ENCODE data around the gene IFI27L1. TPM values are rescaled to one million over a fixed set of nuclear protein-coding genes. Genes with fewer than 3 reads are reported as not detected.
A peak's percentile ranks its signal among the peaks of the same experiment; 100 is the strongest.

The IFI27L1 gene
- total RNA-seq (2014; rRNA removed; shearing (Covaris generic); ENCODE audit: low replicate concordance): 6.6 and 21.8 TPM in 2 replicates

DNA sequence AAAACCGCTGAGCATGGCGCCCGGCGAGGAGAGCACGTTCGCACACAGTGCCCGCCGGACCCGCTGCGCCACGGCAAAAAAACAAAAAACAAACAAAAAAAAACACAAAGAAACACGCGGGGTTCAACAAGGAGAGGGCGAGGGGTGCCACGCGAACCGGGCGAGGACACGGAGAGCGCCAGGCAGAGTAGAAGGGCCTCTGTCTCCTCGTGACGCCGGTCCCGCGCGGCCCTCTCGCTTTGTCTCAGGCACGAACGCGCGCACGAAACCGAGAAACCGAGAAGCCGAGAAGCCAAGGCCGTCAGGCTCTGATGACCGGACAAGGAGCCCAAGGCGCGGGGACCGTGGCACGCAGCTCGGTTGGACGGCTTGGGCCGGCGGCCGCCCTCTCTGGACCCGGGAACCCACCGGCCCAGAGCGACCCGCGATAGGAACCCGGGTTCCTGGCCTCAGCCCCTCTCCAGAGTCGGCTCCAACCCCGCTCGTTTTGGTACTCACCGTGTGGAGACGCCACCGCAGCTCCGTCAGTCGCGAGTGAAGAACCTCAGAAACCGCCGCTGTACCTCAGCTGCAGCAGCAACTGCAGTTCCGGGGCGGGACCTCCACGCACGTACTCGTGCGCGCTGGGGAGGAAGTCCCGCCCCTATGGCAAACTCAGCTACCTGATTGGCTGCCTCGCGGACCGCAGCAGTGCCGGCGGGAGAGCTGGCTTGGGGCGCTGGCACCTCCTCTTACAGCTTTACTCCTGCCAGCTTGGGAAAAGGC lies at the start of gene IFI27L1, which contains the start of gene DDX24:
Gene IFI27L1 (plus strand): TSS at position 690 of the 765 bp plus-strand sequence. CDS start 15,628 bp downstream, outside the sequence.
Gene DDX24 (minus strand): TSS at position 582 of the 765 bp plus-strand sequence. CDS start 1,460 bp downstream, outside the sequence.
- in situ Hi-C loops (cut with HindIII; ENCODE audit: low pct_unique_long_range_greater_than_20kb, low sequenced_read_pairs): no loop called here
- peak; percentile 83 for DNase-seq (ENCODE audit: low read depth)

DNA sequence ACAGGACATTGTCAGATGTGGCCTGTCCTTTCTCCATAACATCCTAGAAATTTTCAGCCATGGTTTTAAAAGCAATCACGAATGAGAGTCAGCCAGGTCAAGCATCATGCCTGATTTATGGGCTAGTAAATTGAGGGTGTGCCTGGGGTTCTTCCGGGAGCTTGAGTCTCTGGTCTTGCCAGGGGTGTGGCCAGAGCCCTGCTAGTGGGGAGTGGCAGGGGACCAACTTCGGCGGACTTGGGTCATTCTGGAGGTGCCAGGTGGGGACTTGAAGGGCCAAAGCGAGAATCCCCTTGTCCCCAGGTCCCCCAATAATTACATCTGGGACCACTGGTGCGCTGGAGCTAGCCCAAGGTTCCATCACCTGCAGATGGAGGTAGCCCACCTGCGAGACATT lies 49.2 kb upstream of the IFI27L1 start:
- in situ Hi-C loops (cut with HindIII; ENCODE audit: low pct_unique_long_range_greater_than_20kb, low sequenced_read_pairs): no loop called here
- no peak for DNase-seq (ENCODE audit: low read depth)

- in situ Hi-C loops (cut with HindIII; ENCODE audit: low pct_unique_long_range_greater_than_20kb, low sequenced_read_pairs): no loop called here
- DNase-seq (ENCODE audit: low read depth): no peak
Observed at GRCh38 chr14:94034886-94035285, 46.2 kb upstream of the IFI27L1 start.

DNA sequence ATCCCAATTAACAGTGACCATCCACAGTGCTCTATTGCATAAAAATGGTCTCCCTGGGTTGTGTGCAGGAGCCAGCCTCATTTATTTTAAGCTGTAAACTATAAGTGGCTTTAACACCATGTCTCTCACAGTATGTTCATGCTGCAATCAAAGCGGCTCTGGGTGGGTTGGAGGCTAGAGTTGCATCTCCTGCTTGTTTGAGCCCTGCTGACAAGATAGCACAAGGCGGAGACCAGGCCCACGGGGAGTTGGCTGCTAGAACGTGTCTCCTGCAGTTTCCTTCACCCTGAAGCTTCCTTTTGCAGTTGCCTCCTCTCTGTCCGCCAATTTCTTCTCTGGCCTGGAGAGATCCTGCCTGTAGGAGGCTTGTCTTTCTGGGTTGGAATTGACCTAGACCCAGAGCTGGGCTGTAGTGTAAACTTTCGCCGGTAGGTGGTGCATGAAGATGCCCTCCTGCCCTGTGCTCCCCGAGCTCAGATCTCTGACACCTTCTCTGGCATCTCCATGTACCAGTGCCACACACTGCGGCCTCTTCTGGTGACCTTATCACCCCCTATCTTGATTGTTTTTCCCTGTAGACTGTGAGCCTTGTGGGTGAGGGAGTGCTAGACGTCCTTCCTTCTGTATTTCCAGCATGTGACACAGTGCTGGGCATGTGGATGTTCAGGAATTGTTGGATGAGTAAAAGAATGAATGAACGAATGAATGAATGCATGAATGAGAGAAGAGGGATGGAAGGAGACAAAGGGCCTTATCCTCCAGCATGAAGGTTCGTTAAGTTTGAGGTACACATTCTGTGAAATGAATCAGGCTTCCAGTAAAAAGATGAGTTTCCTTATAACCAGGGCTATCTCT lies 44.6 kb upstream of the IFI27L1 start:
- in situ Hi-C loops (cut with HindIII; ENCODE audit: low pct_unique_long_range_greater_than_20kb, low sequenced_read_pairs): no loop called here
- DNase-seq (ENCODE audit: low read depth): peak; percentile 35

DNA sequence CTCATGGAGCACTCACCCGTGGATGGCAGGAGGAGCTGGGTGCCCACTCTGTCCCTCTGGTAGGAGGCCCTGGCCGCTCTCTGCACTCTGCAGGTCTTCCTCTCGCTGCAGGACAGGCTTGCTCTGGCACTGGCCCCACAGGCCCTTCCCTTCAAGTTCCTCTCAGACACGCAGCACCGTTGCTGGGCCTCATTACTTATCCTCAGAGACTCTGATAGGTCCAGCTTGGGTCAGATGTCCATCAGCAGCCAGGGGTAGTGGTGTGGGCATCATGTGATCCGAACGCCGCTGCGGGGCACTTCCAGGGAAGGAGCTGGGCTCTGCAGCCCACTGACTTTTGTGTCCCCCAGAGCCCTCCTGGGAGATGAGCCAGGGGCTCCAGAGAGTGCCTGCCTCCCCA lies 43.2 kb upstream of the IFI27L1 start:
- in situ Hi-C loops (cut with HindIII; ENCODE audit: low pct_unique_long_range_greater_than_20kb, low sequenced_read_pairs): no loop called here

GRCh38 chr14:94038510-94038909 lies 42.6 kb upstream of the IFI27L1 start:
- DNase-seq (ENCODE audit: low read depth): no peak
- in situ Hi-C loops (cut with HindIII; ENCODE audit: low pct_unique_long_range_greater_than_20kb, low sequenced_read_pairs): no loop called here

More for the DNA sequence above, 43.2 kb upstream of the IFI27L1 start:
- no peak for DNase-seq (ENCODE audit: low read depth)

DNA sequence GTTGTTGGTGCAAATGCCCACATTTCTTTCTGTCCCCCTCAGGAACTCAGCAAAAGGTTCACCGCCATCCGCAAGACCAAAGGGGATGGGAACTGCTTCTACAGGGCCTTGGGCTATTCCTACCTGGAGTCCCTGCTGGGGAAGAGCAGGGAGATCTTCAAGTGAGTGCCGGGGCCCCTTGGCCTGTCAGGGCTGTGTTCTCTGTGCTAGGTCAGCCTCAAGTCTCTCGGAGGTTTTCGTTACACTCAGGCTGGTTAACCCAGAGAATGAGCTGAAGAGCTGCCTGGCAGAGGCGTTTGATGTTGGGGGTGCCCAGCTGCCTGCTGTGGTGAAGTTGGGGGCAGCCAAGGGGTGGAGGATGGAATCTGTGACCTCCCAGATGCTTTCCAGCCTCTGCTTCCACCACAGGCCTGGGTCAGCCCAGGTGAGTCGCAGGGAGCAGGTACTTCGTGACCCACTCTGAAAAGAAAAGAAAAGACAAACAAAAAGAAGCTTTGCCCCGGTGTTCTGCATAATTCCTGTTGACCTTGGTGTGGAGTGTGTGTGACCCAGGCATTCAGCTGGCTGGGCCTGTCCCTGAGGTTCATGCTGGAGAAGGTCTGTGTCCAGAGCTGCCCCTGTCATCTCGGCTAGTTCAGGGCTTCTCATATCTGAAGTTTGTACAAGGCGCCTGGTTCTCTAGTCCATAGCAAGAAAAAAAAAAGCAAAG lies 42.0 kb upstream of the IFI27L1 start:
- no peak for DNase-seq (ENCODE audit: low read depth)
- in situ Hi-C loops (cut with HindIII; ENCODE audit: low pct_unique_long_range_greater_than_20kb, low sequenced_read_pairs): no loop called here

DNA sequence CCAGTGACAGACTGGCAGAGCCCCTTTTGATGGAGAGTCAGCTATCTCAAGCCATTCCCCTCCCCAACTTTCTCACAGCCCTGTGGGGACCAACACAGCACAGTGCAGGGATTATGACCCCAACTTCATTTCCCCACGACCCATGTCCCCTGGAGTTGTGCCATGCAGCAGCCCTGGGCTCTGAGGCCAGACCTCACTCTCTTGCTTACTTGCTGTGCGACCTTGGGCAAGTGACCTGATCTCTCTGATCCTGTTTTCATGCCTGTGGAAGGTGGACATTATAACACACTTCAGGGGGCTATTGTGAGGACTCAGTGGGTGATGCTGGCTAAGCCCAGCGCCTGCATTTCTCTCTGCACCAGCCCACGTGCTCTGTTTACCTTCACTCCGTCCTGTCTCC lies 40.9 kb upstream of the IFI27L1 start:
- in situ Hi-C loops (cut with HindIII; ENCODE audit: low pct_unique_long_range_greater_than_20kb, low sequenced_read_pairs): no loop called here
- DNase-seq (ENCODE audit: low read depth): no peak

GRCh38 chr14:94040796-94041195 lies 40.3 kb upstream of the IFI27L1 start:
- in situ Hi-C loops (cut with HindIII; ENCODE audit: low pct_unique_long_range_greater_than_20kb, low sequenced_read_pairs): no loop called here
- no peak for DNase-seq (ENCODE audit: low read depth)

DNA sequence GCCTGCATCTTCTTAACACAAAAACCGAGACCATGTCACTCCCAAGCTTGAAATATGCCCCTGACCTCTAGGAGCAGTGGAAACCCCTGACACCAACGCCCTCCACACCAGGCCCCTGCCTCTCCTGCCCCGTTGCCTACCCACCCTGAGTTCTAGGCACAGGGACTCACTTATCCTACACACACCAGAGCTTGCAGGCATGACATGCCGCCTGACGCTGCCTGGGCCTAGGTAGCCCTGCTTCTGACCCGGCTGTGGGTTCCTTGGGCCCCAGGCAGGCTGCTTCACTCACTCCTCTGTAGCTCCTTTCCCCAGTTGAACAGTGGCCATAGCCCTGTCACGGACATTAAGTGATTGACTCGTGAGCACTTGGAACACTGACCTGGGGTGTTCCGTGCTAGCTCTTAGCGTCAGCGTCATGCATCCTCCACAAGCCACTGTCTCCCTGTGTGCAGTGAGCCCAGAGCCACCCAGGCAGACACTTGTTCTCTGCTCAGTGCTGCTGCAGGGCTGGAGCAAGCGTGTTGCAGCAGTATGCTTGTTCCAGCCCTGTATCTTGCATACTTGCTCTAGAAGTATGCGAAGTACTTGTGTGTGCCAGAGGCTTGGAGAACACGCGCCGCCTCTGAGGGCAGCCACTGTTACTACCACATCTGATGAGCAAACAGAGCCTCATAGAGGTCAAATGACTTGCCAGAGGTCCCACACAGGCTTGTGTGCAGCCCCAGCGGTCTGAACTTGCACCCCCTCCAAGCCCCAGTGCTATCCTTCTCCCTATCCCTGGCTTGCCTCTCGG lies 39.4 kb upstream of the IFI27L1 start:
- DNase-seq (ENCODE audit: low read depth): no peak
- in situ Hi-C loops (cut with HindIII; ENCODE audit: low pct_unique_long_range_greater_than_20kb, low sequenced_read_pairs): no loop called here

DNA sequence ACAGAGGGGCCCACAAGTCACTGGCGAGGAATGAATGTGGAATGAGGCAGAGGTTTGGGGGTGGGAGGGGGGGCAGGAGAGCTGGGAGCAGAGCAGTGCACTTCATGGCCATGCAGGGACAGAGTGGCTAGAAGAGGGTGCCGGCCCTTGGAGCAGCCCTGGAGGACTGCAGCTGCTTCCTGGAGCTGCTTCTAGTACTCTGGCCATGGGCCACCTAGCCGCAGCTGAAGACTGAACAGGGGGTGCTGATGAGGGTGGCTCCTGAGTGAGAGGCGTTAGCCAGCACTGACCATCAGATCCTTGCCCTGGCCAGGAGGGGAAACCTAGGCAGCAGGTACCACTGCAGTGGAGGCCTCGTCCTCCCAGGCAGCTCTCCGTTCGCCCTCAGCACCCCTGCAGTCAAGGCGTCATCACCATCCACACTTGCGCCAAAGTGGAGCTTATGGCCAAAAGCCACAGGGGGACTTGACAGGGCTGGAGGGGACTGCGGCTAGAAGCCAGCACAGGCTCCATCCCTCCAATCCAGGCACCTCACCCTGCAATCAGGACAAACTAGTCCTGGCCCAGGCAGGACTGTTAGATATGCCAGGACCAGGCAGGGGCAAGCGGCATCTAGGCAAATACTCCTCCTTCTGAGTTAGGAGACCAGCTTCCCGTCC lies 38.5 kb upstream of the IFI27L1 start:
- DNase-seq (ENCODE audit: low read depth): no peak
- in situ Hi-C loops (cut with HindIII; ENCODE audit: low pct_unique_long_range_greater_than_20kb, low sequenced_read_pairs): no loop called here

DNA sequence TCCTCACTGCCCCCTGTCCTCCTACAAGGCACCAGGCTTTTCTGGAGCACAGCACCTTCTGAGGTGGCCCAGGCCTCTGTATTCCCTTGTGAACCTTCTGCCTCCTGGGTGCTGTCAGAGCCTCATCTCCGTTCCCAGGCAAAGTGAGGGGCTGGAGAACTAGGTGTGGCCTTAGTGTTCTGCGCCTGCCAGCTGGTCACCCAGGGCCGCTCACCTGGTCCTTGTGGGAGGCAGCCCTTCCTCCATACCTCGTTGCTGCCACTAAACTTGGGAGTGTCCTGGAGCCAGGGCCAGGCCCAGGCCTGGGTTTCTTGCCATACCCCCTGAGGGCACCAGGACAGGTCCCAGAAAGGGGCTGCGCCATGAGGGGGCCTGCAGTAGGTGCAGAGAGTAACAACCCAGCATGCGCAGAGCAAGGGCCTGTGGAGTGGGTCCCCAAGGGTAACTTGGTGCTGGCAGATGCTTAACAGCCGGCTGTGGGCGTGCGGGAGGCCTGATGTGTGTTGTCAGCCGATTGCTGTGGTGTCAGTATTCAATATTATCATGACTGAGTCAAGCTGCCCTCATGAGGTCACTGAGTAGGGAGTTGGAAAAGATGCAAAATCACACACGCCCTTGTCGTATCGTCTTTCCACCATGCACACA lies 37.9 kb upstream of the IFI27L1 start:
- DNase-seq (ENCODE audit: low read depth): no peak
- in situ Hi-C loops (cut with HindIII; ENCODE audit: low pct_unique_long_range_greater_than_20kb, low sequenced_read_pairs): no loop called here

DNA sequence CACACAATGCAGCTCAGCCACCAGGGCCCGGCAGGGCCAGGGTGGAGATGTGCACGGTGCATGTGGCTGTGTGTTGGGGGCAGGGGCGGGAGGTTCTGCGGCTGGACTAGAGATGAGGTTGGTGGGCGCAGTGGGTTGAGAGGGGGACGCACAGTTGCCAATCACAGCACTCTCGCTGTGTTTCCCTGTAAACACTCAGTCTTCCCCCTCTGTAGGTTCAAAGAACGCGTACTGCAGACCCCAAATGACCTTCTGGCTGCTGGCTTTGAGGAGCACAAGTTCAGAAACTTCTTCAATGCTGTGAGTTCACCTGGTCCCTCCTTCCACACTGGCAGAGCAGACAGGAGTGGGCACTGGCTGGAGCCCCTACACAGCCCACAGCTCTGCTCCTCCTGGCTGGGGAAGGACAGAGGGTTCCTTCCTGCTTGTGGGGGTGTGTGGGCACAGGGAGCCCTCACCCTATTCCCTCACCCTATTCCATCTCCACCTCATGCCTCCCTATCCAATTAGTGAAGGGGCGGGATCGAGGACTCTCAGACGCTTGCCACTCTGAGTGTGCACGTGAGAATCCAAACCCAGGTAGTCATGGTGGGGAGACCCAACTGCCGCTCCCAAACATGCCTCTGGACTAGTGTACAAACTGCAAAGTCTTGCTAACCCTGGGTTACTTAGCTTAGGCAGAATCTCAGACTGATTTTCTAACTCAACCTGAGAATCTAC lies 37.2 kb upstream of the IFI27L1 start:
- in situ Hi-C loops (cut with HindIII; ENCODE audit: low pct_unique_long_range_greater_than_20kb, low sequenced_read_pairs): no loop called here
- DNase-seq (ENCODE audit: low read depth): no peak

DNA sequence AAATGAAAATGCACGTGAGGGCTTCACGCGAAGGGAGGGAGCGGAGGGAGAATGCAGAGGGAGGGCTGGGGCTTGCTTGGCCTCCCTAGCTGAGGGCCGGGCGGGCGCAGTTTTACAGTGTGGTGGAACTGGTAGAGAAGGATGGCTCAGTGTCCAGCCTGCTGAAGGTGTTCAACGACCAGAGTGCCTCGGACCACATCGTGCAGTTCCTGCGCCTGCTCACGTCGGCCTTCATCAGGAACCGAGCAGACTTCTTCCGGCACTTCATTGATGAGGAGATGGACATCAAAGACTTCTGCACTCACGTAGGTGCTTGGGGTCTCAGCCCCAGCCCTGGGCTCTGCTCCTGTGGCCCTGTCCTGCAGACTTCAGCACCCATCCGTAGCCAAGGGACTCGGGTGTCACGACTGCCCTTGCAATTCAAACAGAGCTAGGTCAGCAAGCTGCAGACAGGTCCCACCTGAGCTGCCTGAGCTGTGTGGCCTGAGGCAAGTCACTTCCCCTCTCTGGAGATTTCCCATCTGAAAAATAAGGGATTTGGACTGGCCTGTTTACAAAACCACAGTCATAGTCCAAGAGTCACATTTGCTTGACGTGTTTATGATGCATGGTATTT lies 36.5 kb upstream of the IFI27L1 start:
- no peak for DNase-seq (ENCODE audit: low read depth)
- in situ Hi-C loops (cut with HindIII; ENCODE audit: low pct_unique_long_range_greater_than_20kb, low sequenced_read_pairs): no loop called here

DNA sequence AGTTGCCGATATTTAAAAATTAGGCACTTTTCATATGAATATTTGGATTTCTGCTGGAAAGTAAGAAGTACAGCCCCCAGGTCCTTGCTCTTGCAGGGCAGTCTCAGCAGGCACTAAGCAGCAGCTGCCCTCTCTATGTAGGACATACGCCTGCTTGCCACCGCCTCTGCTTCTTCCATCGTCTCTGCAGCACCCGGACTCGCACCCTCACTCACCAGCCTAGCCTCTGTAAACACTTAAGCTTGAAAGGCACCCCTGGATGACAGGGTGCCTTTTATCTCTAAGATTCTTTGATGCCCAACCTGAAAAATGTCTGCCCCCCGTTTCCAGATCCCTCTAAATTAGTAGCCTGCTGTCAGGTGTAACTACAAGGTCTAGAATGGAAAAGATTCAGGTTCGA lies 36.0 kb upstream of the IFI27L1 start:
- in situ Hi-C loops (cut with HindIII; ENCODE audit: low pct_unique_long_range_greater_than_20kb, low sequenced_read_pairs): no loop called here
- no peak for DNase-seq (ENCODE audit: low read depth)

Data from Caki2 (cell line).